ENCODE data around the gene NDUFB7.
"Not testable (repeated sequence)": the region's sequence is repeated elsewhere in the genome, so short reads cannot be mapped to it uniquely, and the experiment has no call there.

NDUFB7 gene

GRCh38 chr19:14570864-14571527, 870 bp downstream of the NDUFB7 start:
- DNase-seq: no peak

GRCh38 chr19:14567079-14567478, 4.8 kb downstream of the NDUFB7 start:
- no peak for DNase-seq

- DNase-seq: no peak
Measured at GRCh38 chr19:14566712-14567077, 5.2 kb downstream of the NDUFB7 start.

GRCh38 chr19:14565765-14566711, 5.8 kb downstream of the NDUFB7 start:
- no peak for DNase-seq

GRCh38 chr19:14565298-14565679, 6.6 kb downstream of the NDUFB7 start:
- no peak for DNase-seq

GRCh38 chr19:14564652-14565297, 7.1 kb downstream of the NDUFB7 start:
- DNase-seq: not testable (repeated sequence)

- DNase-seq: peak; percentile 58
Measured at GRCh38 chr19:14563989-14564651, 7.7 kb downstream of the NDUFB7 start.

GRCh38 chr19:14563590-14563926, 8.3 kb downstream of the NDUFB7 start:
- no peak for DNase-seq

- no peak for DNase-seq
Measured at GRCh38 chr19:14562660-14563589, 8.9 kb downstream of the NDUFB7 start.

GRCh38 chr19:14561847-14562351, 10.0 kb downstream of the NDUFB7 start:
- DNase-seq: no peak

GRCh38 chr19:14561249-14561648, 10.6 kb downstream of the NDUFB7 start:
- DNase-seq: no peak

- DNase-seq: no peak
Measured at GRCh38 chr19:14560776-14561108, 11.1 kb downstream of the NDUFB7 start.

- DNase-seq: no peak
Measured at GRCh38 chr19:14559916-14560775, 11.7 kb downstream of the NDUFB7 start.

- DNase-seq: no peak
Measured at GRCh38 chr19:14558370-14559066, 13.3 kb downstream of the NDUFB7 start.

GRCh38 chr19:14556662-14557188, 15.1 kb downstream of the NDUFB7 start:
- peak; percentile 72 for DNase-seq

GRCh38 chr19:14555918-14556661, 15.8 kb downstream of the NDUFB7 start:
- no peak for DNase-seq

- DNase-seq: peak; percentile 88
Measured at GRCh38 chr19:14554382-14554812, 17.5 kb downstream of the NDUFB7 start.

GRCh38 chr19:14553939-14554243, 18.0 kb downstream of the NDUFB7 start:
- DNase-seq: no peak

All from NCI-H69 (cell line).